Thyroid gland (tissue), 4 donors: Measurements from ENCODE around the gene HS3ST3A1. TPM values are rescaled to one million over a fixed set of nuclear protein-coding genes. Genes with fewer than 3 reads are reported as not detected.

ENCODE experiments used
- DNase-seq, 2 donors: peaks; one replicate each; pipeline ENCODE4 v3.0.0-alpha.2; 2019
- H3K27ac ChIP-seq, 3 donors: fragments of 200-600 bp; sonication (generic); 1 replicate in 2 of 3; 2 replicates in 1 of 3; pipeline ENCODE4 v1.5.1; 2016 to 2019; ENCODE audit warnings: mild to moderate bottlenecking in 1 of 3, moderate library complexity in 1 of 3
- H3K27me3 ChIP-seq: fragments of 200-600 bp; sonication (generic); one replicate; pipeline ENCODE4 v1.5.1; 2019
- H3K36me3 ChIP-seq, 2 donors: fragments of 200-600 bp; sonication (generic); one replicate each; pipeline ENCODE4 v1.5.1; 2016 to 2019
- H3K4me1 ChIP-seq, 2 donors: fragments of 200-600 bp; sonication (generic); one replicate each; pipeline ENCODE4 v1.5.1; 2017 to 2019
- H3K4me3 ChIP-seq, 3 donors: fragments of 200-600 bp; sonication (generic); replicated peaks in 1 of 3; 1 replicate in 2 of 3; 2 replicates in 1 of 3; pipeline ENCODE4 v1.5.1; 2016; ENCODE audit warnings: mild to moderate bottlenecking in 1 of 3
- H3K9me3 ChIP-seq: fragments of 200-600 bp; sonication (generic); one replicate; pipeline ENCODE4 v1.5.1; 2017
- CTCF ChIP-seq, 6 experiments: fragments of 200-600 bp in 3 of 6; fragments of 450-650 bp in 3 of 6; sonication (generic) in 3 of 6; IDR thresholded peaks; one replicate each; pipeline ENCODE4 v1.5.1; 2016 to 2019; ENCODE audit warnings: antibody characterized with exemption in 6 of 6, mild to moderate bottlenecking in 2 of 6, inconsistent platforms in 1 of 6, moderate library complexity in 1 of 6
- POLR2A ChIP-seq, 2 donors: fragments of 450-650 bp; IDR thresholded peaks; one replicate each; pipeline ENCODE4 v1.6.1; 2017; ENCODE audit warnings: antibody characterized with exemption in 2 of 2, mild to moderate bottlenecking in 2 of 2, moderate library complexity in 1 of 2
- WGBS, 2 donors: methylation state at CpG; one replicate each; pipeline ENCODE4 v1.1.5; 2017; 5-methylcytosine and 5-hydroxymethylcytosine counted together
- intact Hi-C: fragments of 100-400 bp; cut with DNase I; formaldehyde crosslinking; loops from one replicate; pipeline ENCODE4 v1.15.1; 2023
- total RNA-seq, 4 donors: library from RNA; depleted of rRNA; stranded (reverse); fragments of >200 nt; gene quantifications; one replicate each; pipeline ENCODE4 v1.2.3, GENCODE V29; 2016

The HS3ST3A1 gene
- total RNA-seq, 4 donors from 2014 or later = 0.98 to 2.1 (median 1.8) TPM

GRCh38 chr17:13491916-13492736 lies 109.6 kb downstream of the HS3ST3A1 start:
- Histone ChIP-seq H3K4me1 (no peaks in the 10 kb centered on the region), H3K9me3 (no peaks in the 10 kb centered on the region), H3K36me3 (no peaks in the 10 kb centered on the region), H3K27ac (no peak overlapping the region), H3K4me3 (no peak overlapping the region), H3K27me3 (no peaks in the 10 kb centered on the region)
- no peak for DNase-seq
- no peak for TF ChIP-seq POLR2A (IDR thresholded peaks at IDR 0.05)
- no peak for TF ChIP-seq CTCF (IDR thresholded peaks at IDR 0.05)
- intact Hi-C loops = no loop called here
- 38 to 44% methylated on average over 7 of the region's 7 CpGs for WGBS, 2 donors

DNA sequence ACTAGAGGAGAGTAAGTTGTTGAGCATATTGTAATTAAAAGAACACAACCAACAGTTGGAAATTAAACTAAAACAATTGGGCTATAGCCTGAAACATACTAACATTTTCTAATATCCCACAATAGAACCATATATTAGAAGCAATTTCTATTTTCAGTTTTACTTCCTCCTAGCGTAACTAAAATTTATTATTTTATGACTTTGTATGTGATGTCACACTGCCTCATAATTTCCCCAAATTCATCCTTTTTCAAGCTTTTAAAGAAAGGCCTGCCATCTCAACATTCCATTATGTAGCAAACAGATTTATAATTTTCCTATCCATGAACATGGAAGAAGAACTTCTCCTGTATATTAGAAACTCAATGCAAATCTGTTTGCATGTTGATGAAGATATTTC lies 110.2 kb downstream of the HS3ST3A1 start:
- Histone ChIP-seq H3K27ac (no peak overlapping the region), H3K4me1 (no peaks in the 10 kb centered on the region), H3K27me3 (no peaks in the 10 kb centered on the region), H3K36me3 (no peaks in the 10 kb centered on the region), H3K9me3 (no peaks in the 10 kb centered on the region), H3K4me3 (no peak overlapping the region)
- WGBS, 2 donors = 90 to 94% methylated on average over 1 of the region's 1 CpG
- DNase-seq = no peak
- TF ChIP-seq POLR2A (IDR thresholded peaks at IDR 0.05) = no peak
- intact Hi-C loops = no loop called here

DNA sequence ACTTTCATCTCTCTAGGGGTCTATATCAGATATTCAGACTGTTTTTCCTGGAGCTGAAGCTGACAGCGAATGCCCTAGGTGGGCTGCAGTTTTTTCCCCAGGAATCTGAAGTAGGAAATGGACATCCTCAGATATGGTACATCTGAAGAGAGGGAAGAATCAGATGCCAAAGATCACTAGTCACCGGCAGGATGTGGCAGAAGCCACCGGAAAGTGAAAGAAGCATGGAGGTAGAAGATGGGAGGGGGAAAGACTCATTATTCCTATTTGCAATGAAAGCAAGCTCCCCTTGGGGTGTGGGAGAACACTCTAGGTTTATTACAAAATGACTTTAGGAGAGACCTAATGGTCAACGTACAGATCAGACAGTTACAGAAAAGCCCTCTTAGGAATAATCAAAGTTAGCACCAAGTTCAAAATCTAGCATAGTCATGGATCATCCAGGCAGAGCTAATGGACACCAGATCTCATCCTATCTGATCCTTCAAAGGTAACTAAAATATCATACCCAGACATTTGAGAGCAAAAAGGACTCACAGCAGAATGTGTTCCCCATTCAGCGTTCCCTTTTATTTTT lies 110.7 kb downstream of the HS3ST3A1 start:
- Histone ChIP-seq H3K4me1 (no peaks in the 10 kb centered on the region), H3K27ac (no peak overlapping the region), H3K27me3 (no peaks in the 10 kb centered on the region), H3K36me3 (no peaks in the 10 kb centered on the region), H3K9me3 (no peaks in the 10 kb centered on the region), H3K4me3 (no peak overlapping the region)
- no peak for DNase-seq
- no peak for TF ChIP-seq POLR2A (IDR thresholded peaks at IDR 0.05)
- TF ChIP-seq CTCF (IDR thresholded peaks at IDR 0.05) = no peak
- intact Hi-C loops = no loop called here
- WGBS, 2 donors = 84 to 88% methylated on average over 5 of the region's 5 CpGs

- intact Hi-C loops = no loop called here
- 69 to 79% methylated on average over 3 of the region's 3 CpGs for WGBS, 2 donors
- DNase-seq = no peak
These were observed 111.3 kb downstream of the HS3ST3A1 start for GRCh38 chr17:13490427-13490826.

GRCh38 chr17:13485327-13485726 lies 116.4 kb downstream of the HS3ST3A1 start:
- H3K36me3 ChIP-seq = no peaks in the 10 kb centered on the region
- intact Hi-C loops = no loop called here
- TF ChIP-seq POLR2A (IDR thresholded peaks at IDR 0.05) (no peak), CTCF (IDR thresholded peaks at IDR 0.05) (no peak)
- H3K4me3 ChIP-seq = no peak overlapping the region
- no peaks in the 10 kb centered on the region for H3K4me1 ChIP-seq
- DNase-seq = no peak
- WGBS, 2 donors = 93 to 94% methylated on average over 3 of the region's 3 CpGs
- H3K27ac ChIP-seq = no peak overlapping the region
- no peaks in the 10 kb centered on the region for H3K9me3 ChIP-seq
- no peaks in the 10 kb centered on the region for H3K27me3 ChIP-seq

More at GRCh38 chr17:13490427-13490826, 111.3 kb downstream of the HS3ST3A1 start:
- Histone ChIP-seq H3K4me3 (no peak overlapping the region), H3K27ac (no peak overlapping the region), H3K27me3 (no peaks in the 10 kb centered on the region), H3K9me3 (no peaks in the 10 kb centered on the region), H3K4me1 (no peaks in the 10 kb centered on the region), H3K36me3 (no peaks in the 10 kb centered on the region)
- TF ChIP-seq CTCF (IDR thresholded peaks at IDR 0.05) (no peak), POLR2A (IDR thresholded peaks at IDR 0.05) (no peak)
